ENCODE results near the gene ABHD17A.

The ABHD17A gene

DNA sequence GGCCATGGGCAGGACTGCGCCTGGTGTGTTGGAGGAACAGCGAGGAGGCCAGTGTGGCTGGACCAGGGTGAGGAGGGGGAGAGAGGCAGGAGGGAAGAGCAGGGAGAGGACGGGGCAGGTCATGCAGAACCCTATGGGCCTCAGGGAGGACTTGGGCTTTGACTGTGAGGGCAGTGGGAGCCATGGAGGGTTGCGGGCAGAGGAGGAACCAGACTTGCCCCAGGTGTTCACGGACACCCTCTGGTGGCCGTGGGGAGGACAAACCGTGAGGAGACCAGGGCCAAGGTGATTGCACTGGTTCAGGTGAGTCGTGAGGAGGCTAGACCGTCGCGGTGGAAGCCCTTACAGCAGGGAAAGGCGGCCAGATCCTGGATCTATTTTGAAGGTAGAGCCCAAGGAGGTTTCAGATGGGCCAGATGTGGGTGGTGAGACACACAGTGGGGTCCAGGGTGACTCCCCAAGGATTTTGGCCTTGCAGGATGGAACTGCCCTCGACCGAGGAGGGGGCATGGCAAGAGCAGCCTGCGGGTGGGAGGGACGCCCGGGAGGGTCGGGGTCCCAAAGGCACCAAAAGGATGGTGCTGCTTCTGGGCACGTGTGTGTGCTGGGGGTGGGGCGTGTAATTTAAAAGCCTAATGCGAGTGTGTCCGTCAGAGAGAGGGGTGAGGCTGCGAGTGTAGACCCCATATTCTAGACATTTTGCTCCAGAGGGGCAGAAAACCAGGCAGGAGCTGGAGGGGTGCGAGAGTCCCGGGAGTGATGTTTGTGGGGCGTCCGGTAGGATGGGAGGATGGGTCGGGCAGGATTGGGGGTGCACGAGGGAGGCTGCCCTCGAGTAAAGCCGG lies 34.3 kb downstream of the ABHD17A start:
- DNase-seq: peak; percentile 31

GRCh38 chr19:1849886-1850398 lies 35.4 kb downstream of the ABHD17A start:
- DNase-seq: no peak

GRCh38 chr19:1849132-1849474 lies 36.2 kb downstream of the ABHD17A start:
- DNase-seq: no peak

GRCh38 chr19:1848399-1849131 lies 36.7 kb downstream of the ABHD17A start, which contains the start of gene REXO1:
TSS of gene REXO1 (minus strand) at chr19:1848483. CDS start at chr19:1848358, 125 bp downstream.
- DNase-seq: peak; percentile 98

GRCh38 chr19:1847684-1848398 lies 37.5 kb downstream of the ABHD17A start:
- DNase-seq: peak; percentile 33

GRCh38 chr19:1847348-1847683 lies 38.0 kb downstream of the ABHD17A start:
- no peak for DNase-seq

GRCh38 chr19:1846517-1847204 lies 38.6 kb downstream of the ABHD17A start:
- DNase-seq: no peak

DNA sequence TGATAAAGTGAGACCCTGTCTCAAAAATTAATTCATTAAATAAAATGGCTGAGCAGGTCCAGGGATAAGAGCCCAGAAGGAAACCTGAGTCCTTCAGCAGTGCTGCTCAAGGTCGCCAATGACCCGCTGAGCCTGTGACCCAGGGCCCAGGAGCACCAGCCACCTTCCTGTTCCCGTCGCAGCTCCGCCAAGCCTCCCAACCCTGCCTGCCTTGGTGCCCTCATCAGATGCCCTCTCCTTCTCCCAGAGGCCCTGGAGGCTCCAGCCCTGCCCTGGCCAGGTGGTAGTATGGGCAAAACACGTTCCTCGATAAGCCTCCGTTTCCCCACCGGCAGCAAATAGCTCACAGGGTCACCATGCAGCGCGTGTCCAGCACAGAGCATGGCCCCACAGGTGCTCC lies 39.7 kb downstream of the ABHD17A start:
- DNase-seq: no peak

DNA sequence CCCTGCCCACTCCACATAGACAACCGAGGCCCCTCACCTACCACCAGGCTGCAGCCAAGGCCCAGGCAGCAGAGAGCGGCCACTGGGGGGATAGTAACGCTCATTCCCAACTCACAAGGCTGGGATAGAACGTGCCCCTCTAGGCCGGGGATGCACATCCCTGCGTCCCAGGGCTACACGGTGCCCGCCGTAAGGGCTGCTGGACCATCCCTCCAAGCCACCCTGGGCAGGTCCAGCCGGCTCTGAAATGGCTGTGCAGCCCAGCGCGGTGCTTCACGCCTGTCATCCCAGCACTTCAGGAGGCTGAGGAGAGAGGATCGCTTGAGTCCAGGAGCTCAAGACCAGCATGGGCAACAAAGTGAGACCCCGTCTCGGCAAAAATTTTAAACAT lies 40.2 kb downstream of the ABHD17A start:
- DNase-seq: no peak

DNA sequence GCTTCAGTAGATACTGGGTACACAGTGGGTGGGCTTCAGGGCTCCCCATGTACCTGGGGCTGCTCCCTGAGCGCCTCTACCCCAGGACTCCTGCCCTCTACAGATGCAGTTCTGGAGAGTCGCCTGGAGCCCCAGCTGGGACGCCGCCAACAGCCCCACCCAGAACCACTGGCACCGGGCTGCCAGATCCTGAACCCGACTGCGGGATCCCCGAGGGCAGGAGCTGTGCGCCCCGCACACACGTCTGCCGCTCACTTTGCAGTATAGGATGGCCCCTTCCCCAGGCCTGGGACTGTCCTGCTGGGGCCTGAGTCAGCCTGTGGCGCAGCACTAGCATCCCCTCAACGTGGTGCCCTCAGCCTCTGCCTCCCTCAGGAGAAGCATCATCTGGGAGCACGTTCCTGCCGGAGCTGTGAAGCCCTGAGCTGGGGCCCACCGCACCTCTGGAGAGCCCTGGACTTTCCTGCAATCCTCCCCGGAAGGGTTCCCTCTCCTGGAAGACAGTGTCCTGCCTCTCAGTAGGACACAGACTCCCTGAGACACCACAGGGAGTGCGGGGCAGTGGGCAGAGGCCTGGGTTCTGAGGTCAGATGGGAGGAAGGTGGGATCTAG lies 40.7 kb downstream of the ABHD17A start:
- no peak for DNase-seq

- DNase-seq: no peak
Observed at GRCh38 chr19:1843646-1844394, 41.5 kb downstream of the ABHD17A start.

DNA sequence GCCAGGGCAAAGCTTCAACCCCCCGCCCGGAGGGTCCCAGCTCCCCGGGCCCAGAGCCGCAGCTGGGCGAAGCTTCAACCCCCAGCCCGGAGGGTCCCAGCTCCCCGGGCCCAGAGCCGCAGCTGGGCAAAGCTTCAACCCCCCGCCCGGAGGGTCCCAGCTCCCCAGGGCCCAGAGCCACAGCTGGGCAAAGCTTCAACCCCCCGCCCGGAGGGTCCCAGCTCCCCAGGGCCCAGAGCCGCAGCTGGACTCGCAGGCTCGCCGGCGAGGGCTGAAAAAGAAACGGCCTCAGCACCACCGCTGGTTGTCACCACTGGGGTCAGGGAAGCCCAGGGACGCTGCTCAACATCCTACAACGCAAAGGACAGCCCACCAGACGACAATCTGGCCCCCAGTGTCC lies 42.2 kb downstream of the ABHD17A start:
- no peak for DNase-seq

- DNase-seq: no peak
Observed at GRCh38 chr19:1841209-1841924, 43.9 kb downstream of the ABHD17A start.

- no peak for DNase-seq
Observed at GRCh38 chr19:1840541-1841115, 44.7 kb downstream of the ABHD17A start.

- DNase-seq: no peak
Observed at GRCh38 chr19:1839658-1840540, 45.4 kb downstream of the ABHD17A start.

DNA sequence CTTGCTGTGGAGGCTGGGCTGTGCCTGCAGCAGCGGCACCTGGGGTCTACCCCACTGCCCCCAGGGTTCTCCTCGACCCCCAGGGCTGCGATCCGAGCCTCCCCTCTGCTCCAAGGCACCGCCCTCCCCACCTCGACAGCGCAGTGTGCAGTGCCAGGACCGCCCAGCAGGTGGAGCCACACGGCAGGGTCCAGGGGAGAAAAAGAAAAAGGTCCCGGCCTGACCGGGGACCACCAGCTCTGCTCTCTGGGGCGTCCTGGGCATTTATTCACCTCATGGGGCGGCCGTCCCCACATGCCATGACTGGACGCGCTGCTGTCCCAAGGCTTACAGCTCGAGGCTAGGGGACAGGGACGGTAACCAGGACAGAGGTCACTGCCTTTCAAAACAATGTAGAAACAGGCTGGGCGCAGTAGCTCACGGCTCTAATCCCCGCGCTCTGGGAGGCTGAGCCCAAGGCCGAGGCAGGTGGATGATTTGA lies 47.6 kb downstream of the ABHD17A start:
- DNase-seq: peak; percentile 61

GRCh38 chr19:1837222-1837565 lies 48.1 kb downstream of the ABHD17A start:
- no peak for DNase-seq

GRCh38 chr19:1836458-1837221 lies 48.7 kb downstream of the ABHD17A start:
- no peak for DNase-seq

DNA sequence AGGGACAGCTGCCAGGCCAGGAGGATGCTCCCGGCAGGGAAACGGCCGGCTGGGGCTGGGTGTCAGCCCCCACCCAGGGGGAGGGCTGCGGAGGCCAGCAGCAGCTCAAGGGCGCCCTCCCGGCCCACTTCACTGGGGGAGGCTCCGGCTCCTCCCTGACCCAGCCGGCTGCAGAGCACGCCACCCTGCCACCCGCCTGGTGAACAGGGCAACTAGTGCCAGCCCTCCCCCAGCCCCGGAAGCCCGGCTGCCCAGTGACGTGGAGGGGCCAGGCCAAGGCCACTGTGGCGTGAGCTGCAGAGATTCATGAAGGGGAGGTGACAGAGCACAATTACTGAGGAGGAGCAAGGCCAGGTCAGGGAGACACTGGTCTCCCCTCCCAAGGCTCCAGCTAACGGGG lies 51.8 kb downstream of the ABHD17A start:
- DNase-seq: no peak
